ENCODE measurements around the gene PDE4D.

- TF ChIP-seq POLR2A (IDR thresholded peaks at IDR 0.05) (no peak), CTCF (IDR thresholded peaks at IDR 0.05) (no peak)
These were observed 170.7 kb downstream of the PDE4D start for GRCh38 chr5:59722874-59723273.

Measured in heart left ventricle (tissue), 13 donors.